HG02642 (cell line): ENCODE measurements around the gene TTC9.
A peak's percentile ranks its signal among the peaks of the same experiment; 100 is the strongest.

Experiments
- ATAC-seq: cut with Tn5 transposase; IDR thresholded peaks from one replicate; pipeline ENCODE4 v1.9.1; 2021; ENCODE audit warnings: mild to moderate bottlenecking; ENCODE audit not compliant: unreplicated experiment, poor library complexity

Gene TTC9

GRCh38 chr14:70643967-70644366 lies 2.3 kb downstream of the TTC9 start:
- no peak for ATAC-seq

- ATAC-seq: no peak
Measured at GRCh38 chr14:70645892-70646291, 4.2 kb downstream of the TTC9 start.

- ATAC-seq: no peak
Measured at GRCh38 chr14:70646705-70647104, 5.0 kb downstream of the TTC9 start.

GRCh38 chr14:70648346-70648745 lies 6.6 kb downstream of the TTC9 start:
- ATAC-seq: no peak

GRCh38 chr14:70649803-70650202 lies 8.1 kb downstream of the TTC9 start:
- ATAC-seq: no peak

GRCh38 chr14:70651522-70651921 lies 9.8 kb downstream of the TTC9 start:
- ATAC-seq: no peak

- ATAC-seq: no peak
Measured at GRCh38 chr14:70652871-70653270, 11.2 kb downstream of the TTC9 start.

GRCh38 chr14:70653662-70654061 lies 11.9 kb downstream of the TTC9 start:
- ATAC-seq: no peak

- peak; percentile 44 for ATAC-seq
Measured at GRCh38 chr14:70654632-70655031, 12.9 kb downstream of the TTC9 start.

- ATAC-seq: peak; percentile 70
Measured at GRCh38 chr14:70655110-70655826, 13.6 kb downstream of the TTC9 start.

GRCh38 chr14:70658899-70659298 lies 17.2 kb downstream of the TTC9 start:
- no peak for ATAC-seq

GRCh38 chr14:70660967-70661893 lies 19.5 kb downstream of the TTC9 start:
- no peak for ATAC-seq

- no peak for ATAC-seq
Measured at GRCh38 chr14:70662080-70662479, 20.4 kb downstream of the TTC9 start.

- no peak for ATAC-seq
Measured at GRCh38 chr14:70662816-70663215, 21.1 kb downstream of the TTC9 start.

- ATAC-seq: peak; percentile 49
Measured at GRCh38 chr14:70663707-70664179, 22.0 kb downstream of the TTC9 start.

GRCh38 chr14:70664698-70665447 lies 23.2 kb downstream of the TTC9 start:
- peak; percentile 15 for ATAC-seq

- peak; percentile 59 for ATAC-seq
Measured at GRCh38 chr14:70665448-70666360, 24.0 kb downstream of the TTC9 start.

- no peak for ATAC-seq
Measured at GRCh38 chr14:70666361-70666686, 24.6 kb downstream of the TTC9 start.

GRCh38 chr14:70670992-70671651 lies 29.4 kb downstream of the TTC9 start:
- ATAC-seq: no peak
